K562 (cell line): Measurements from ENCODE around the gene DXO. TPM values are rescaled to one million over a fixed set of nuclear protein-coding genes. Genes with fewer than 3 reads are reported as not detected.

Experiments used
- ATF4 ChIP-seq: fragments of 450-650 bp; formaldehyde crosslinking; IDR thresholded peaks from 2 replicates; pipeline ENCODE4 v1.4.0; 2022; ENCODE audit warnings: mild to moderate bottlenecking, moderate library complexity
- CBX1 ChIP-seq: sonication (generic); IDR thresholded peaks from 2 replicates; pipeline ENCODE4 v1.6.1; 2016; ENCODE audit warnings: antibody characterized with exemption, low read depth, mild to moderate bottlenecking
- CREM ChIP-seq: IDR thresholded peaks from 2 replicates; pipeline ENCODE4 v1.6.1; 2014; ENCODE audit warnings: antibody characterized with exemption, low read depth
- HDAC3 ChIP-seq: fragments of 450-650 bp; IDR thresholded peaks from 2 replicates; pipeline ENCODE4 v1.6.1; 2018; ENCODE audit warnings: borderline replicate concordance, mild to moderate bottlenecking, moderate library complexity; ENCODE audit not compliant: partially characterized antibody
- HNRNPK ChIP-seq: fragments of 200-400 bp; formaldehyde crosslinking; IDR thresholded peaks from one replicate; pipeline ENCODE4 v1.6.1; 2018; ENCODE audit warnings: mild to moderate bottlenecking, low read depth, low read length; ENCODE audit not compliant: poor library complexity, severe bottlenecking
- JUND ChIP-seq, 2 experiments: IDR thresholded peaks; 2 replicates in 1 of 2; 3 replicates in 1 of 2; pipeline ENCODE4 v1.6.1; 2011; ENCODE audit warnings: borderline replicate concordance in 2 of 2, low read depth in 2 of 2, low read length in 2 of 2, improper control_type of control experiment in 1 of 2, missing biosample characterization in 1 of 2, missing genetic modification characterization in 1 of 2, missing genetic modification reagents in 1 of 2
- KDM1A ChIP-seq, 2 experiments: fragments of 450-650 bp; IDR thresholded peaks; 2 replicates each; pipeline ENCODE4 v1.6.1; 2016; ENCODE audit warnings: mild to moderate bottlenecking in 2 of 2
- KDM4B ChIP-seq, 2 experiments: fragments of 450-650 bp in 1 of 2; sonication (generic) in 1 of 2; IDR thresholded peaks; 2 replicates each; pipeline ENCODE4 v1.6.1; 2016 to 2017; ENCODE audit warnings: borderline replicate concordance in 2 of 2, antibody characterized with exemption in 1 of 2, low read depth in 1 of 2, mild to moderate bottlenecking in 1 of 2
- MAZ ChIP-seq, 2 experiments: fragments of 450-650 bp in 1 of 2; sonication (generic) in 1 of 2; formaldehyde crosslinking; IDR thresholded peaks in 1 of 2; conservative IDR thresholded peaks in 1 of 2; 2 replicates each; pipeline versions ENCODE4 v1.4.0 to v1.5.0; 2020; ENCODE audit warnings: mild to moderate bottlenecking in 1 of 2, missing genetic modification reagents in 1 of 2
- RFX5 ChIP-seq: IDR thresholded peaks from 2 replicates; pipeline ENCODE4 v1.6.1; 2011; ENCODE audit warnings: low read depth, mild to moderate bottlenecking, improper control_type of control experiment, low read length
- TEAD1 ChIP-seq, 2 experiments: fragments of 450-650 bp in 1 of 2; sonication (generic) in 1 of 2; formaldehyde crosslinking; IDR thresholded peaks; 2 replicates each; pipeline versions ENCODE4 v1.4.0 to v1.8.0; 2020 to 2022; ENCODE audit warnings: mild to moderate bottlenecking in 2 of 2, missing genetic modification reagents in 1 of 2
- XRCC4 ChIP-seq: IDR thresholded peaks from one replicate; pipeline ENCODE4 v1.6.1; 2011; ENCODE audit not compliant: insufficient read depth, insufficient read length; ENCODE audit errors: extremely low read depth
- ZNF280B ChIP-seq: fragments of 250-450 bp; sonication (Bioruptor Pico); IDR thresholded peaks from 2 replicates; pipeline ENCODE4 v1.5.1; 2021; ENCODE audit warnings: mild to moderate bottlenecking
- ZNF316 ChIP-seq: fragments of 450-650 bp; IDR thresholded peaks from 2 replicates; pipeline ENCODE4 v1.6.1; 2016
- ZNF644 ChIP-seq: fragments of 200-800 bp; sonication (Bioruptor generic); IDR thresholded peaks from 2 replicates; pipeline ENCODE4 v1.6.1; 2016; ENCODE audit warnings: low read depth, missing genetic modification characterization, missing compliant biosample characterization
- polyA plus RNA-seq, 8 experiments: library from polyadenylated mRNA; depleted of rRNA in 4 of 8; stranded (reverse) in 5 of 8; unstranded in 3 of 8; fragments of >200 nt; fragmentation: Nextera tagmentation in 2 of 8; fragmentation: Illumina TruSeq in 1 of 8; extraction: Ambion mirVana in 2 of 8; extraction: Trizol in 1 of 8; gene quantifications; 2 replicates each; pipeline versions ENCODE4 v1.2.1 to v1.2.3, GENCODE V29; 2011 to 2014; ENCODE audit warnings: inconsistent platforms in 1 of 8, missing spikeins in 1 of 8
- total RNA-seq, 7 experiments: library from RNA; depleted of rRNA in 6 of 7; stranded (reverse); fragments of >200 nt in 6 of 7; fragmentation: Illumina TruSeq in 2 of 7; extraction: Trizol in 2 of 7; gene quantifications; 2 replicates each; pipeline versions ENCODE4 v1.2.1 to v1.2.3, GENCODE V29; 2011 to 2021; ENCODE audit warnings: low replicate concordance in 1 of 7
- TF ChIP-seq, protein P1 (sequence below): fragments of 450-650 bp; IDR thresholded peaks from one replicate; pipeline ENCODE4 v1.6.1; 2018; ENCODE audit warnings: mild to moderate bottlenecking, moderate library complexity; ENCODE audit not compliant: partially characterized antibody
- TF ChIP-seq, protein P2 (sequence below): fragments of 250-450 bp; sonication (Bioruptor Pico); IDR thresholded peaks from 2 replicates; pipeline ENCODE4 v1.4.0; 2020
- TF ChIP-seq, protein P3 (sequence below): fragments of 250-450 bp; sonication (Bioruptor Pico); IDR thresholded peaks from 2 replicates; pipeline ENCODE4 v1.8.0; 2021; ENCODE audit warnings: mild to moderate bottlenecking, moderate library complexity

DXO gene
- total and polyA plus RNA-seq, 9 of the 15 experiments (the other 6 are each of a cell fraction or from before 2014, with no cell fraction given): 6.4 to 35.1 (median 19.4) TPM

DNA sequence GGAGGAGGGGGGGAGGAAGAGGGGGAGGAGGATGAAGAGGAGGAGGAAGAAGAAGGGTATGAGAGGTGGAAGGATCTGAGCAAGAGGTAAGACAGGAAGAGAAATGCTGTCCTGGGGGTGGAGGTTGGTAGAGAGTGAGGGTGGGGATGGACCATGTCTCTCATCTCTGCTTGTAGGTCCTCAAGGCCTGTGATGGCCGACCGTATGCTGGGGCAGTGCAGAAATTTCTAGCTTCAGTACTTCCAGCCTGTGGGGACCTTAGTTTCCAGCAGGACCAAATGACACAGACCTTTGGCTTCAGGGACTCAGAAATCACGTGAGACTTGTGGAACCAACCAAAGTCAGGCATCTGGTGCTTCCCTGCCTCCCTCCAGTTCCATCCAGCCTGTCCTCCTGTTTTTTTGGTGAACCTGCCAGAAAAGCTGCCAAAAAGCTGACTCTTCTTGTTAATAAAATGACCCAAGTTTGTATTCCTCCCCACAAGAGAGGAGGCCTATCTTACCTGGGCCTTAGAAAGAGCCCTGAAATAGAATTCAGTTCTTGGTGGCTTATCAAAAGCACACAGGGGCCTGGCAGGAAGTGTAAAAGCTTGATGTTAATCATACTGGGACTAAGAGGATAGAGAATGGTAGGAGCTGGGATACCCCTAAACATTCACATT is 7.4 kb upstream of the DXO start (continued):
- 0 out of 4 replicates have a peak, but pooled peaks of 1 of the 2 experiments have one; percentile 41 for TF ChIP-seq MAZ (CRISPR knock-in tag; conservative IDR thresholded peaks at IDR 0.05 in 1 of 2, IDR thresholded peaks at IDR 0.05 in 1 of 2)
- no peak for TF ChIP-seq CBX1
- 0 out of 2 replicates have a peak, but pooled peaks have one; percentile 1 for TF ChIP-seq JUND (IDR thresholded peaks at IDR 0.05; ENCODE audit: borderline replicate concordance, low read depth, low read length)
- TF ChIP-seq JUND (tag; IDR thresholded peaks at IDR 0.05; ENCODE audit: borderline replicate concordance, low read depth, low read length): no peak
- no peak for TF ChIP-seq TEAD1 (CRISPR knock-in tag; IDR thresholded peaks at IDR 0.05)
- TF ChIP-seq, protein P1, sequence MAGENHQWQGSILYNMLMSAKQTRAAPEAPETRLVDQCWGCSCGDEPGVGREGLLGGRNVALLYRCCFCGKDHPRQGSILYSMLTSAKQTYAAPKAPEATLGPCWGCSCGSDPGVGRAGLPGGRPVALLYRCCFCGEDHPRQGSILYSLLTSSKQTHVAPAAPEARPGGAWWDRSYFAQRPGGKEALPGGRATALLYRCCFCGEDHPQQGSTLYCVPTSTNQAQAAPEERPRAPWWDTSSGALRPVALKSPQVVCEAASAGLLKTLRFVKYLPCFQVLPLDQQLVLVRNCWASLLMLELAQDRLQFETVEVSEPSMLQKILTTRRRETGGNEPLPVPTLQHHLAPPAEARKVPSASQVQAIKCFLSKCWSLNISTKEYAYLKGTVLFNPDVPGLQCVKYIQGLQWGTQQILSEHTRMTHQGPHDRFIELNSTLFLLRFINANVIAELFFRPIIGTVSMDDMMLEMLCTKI: no peak
- no peak for TF ChIP-seq XRCC4
- peak; percentile 71 for TF ChIP-seq HNRNPK
- no peak for TF ChIP-seq ATF4 (CRISPR knock-in tag)
- no peak for TF ChIP-seq RFX5
- TF ChIP-seq ZNF316: peak; percentile 92
- no peak for TF ChIP-seq CREM
- no peak for TF ChIP-seq ZNF280B (CRISPR knock-in tag)
- peak; percentile 60; the same call in 1 of the 2 replicates for TF ChIP-seq ZNF644 (tag)
- TF ChIP-seq, protein P2, sequence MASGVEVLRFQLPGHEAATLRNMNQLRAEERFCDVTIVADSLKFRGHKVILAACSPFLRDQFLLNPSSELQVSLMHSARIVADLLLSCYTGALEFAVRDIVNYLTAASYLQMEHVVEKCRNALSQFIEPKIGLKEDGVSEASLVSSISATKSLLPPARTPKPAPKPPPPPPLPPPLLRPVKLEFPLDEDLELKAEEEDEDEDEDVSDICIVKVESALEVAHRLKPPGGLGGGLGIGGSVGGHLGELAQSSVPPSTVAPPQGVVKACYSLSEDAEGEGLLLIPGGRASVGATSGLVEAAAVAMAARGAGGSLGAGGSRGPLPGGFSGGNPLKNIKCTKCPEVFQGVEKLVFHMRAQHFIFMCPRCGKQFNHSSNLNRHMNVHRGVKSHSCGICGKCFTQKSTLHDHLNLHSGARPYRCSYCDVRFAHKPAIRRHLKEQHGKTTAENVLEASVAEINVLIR (CRISPR knock-in tag): no peak
- peak; percentile 19 for TF ChIP-seq HDAC3
- TF ChIP-seq, protein P3, sequence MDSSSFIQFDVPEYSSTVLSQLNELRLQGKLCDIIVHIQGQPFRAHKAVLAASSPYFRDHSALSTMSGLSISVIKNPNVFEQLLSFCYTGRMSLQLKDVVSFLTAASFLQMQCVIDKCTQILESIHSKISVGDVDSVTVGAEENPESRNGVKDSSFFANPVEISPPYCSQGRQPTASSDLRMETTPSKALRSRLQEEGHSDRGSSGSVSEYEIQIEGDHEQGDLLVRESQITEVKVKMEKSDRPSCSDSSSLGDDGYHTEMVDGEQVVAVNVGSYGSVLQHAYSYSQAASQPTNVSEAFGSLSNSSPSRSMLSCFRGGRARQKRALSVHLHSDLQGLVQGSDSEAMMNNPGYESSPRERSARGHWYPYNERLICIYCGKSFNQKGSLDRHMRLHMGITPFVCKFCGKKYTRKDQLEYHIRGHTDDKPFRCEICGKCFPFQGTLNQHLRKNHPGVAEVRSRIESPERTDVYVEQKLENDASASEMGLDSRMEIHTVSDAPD: no peak
- 0 out of 4 replicates have a peak, but pooled peaks of 1 of the 2 experiments have one; percentile 42 for TF ChIP-seq KDM4B (IDR thresholded peaks at IDR 0.05; ENCODE audit: borderline replicate concordance in 2 of 2, low read depth in 1 of 2)
- no peak for TF ChIP-seq KDM1A (IDR thresholded peaks at IDR 0.05)
